H1 (cell line): ENCODE data around the gene CITED1. TPM values are rescaled to one million over a fixed set of nuclear protein-coding genes. Genes with fewer than 3 reads are reported as not detected.

Experiments
- CTCF ChIA-PET: fragments of 300-600 bp; sonication (Branson Sonifier 250); formaldehyde crosslinking; loops from one replicate; lab custom pipeline; 2021; ENCODE audit not compliant: partially characterized antibody; lab: Charles Lee
- POLR2A ChIA-PET: fragments of 300-600 bp; sonication (Branson Sonifier 250); formaldehyde crosslinking; loops from one replicate; lab custom pipeline; 2021; ENCODE audit warnings: inconsistent platforms; ENCODE audit not compliant: partially characterized antibody; lab: Charles Lee
- DNase-seq, 2 experiments: peaks; one replicate each; pipeline versions ENCODE4 v3.0.0 to v3.0.0-alpha.2; 2010 to 2022; ENCODE audit warnings: low spot score in 2 of 2, low read depth in 1 of 2, mixed read lengths in 1 of 2
- FAIRE-seq: peaks from 2 replicates; lab custom pipeline; 2011; peaks lifted over from hg19 to GRCh38; lab: Jason Lieb, UNC
- H2AFZ ChIP-seq: 2 replicates; pipeline ENCODE4 v1.8.1; 2012; ENCODE audit warnings: low read length, inconsistent platforms
- H2AK5ac ChIP-seq: 2 replicates; pipeline ENCODE4 v1.6.1; 2013; ENCODE audit warnings: low read depth, low read length
- H2BK120ac ChIP-seq: replicated peaks from 2 replicates; pipeline ENCODE3; 2013; ENCODE audit warnings: low read depth, low read length, inconsistent platforms
- H2BK12ac ChIP-seq: 2 replicates; pipeline ENCODE4 v1.6.1; 2013; ENCODE audit warnings: low read depth, low read length
- H2BK15ac ChIP-seq: 2 replicates; pipeline ENCODE4 v1.6.1; 2013; ENCODE audit warnings: low read length
- H2BK20ac ChIP-seq: 2 replicates; pipeline ENCODE4 v1.6.1; 2013; ENCODE audit warnings: low read length
- H2BK5ac ChIP-seq: 2 replicates; pipeline ENCODE4 v1.6.1; 2013; ENCODE audit warnings: low read depth, low read length
- H3K14ac ChIP-seq: 2 replicates; pipeline ENCODE4 v1.6.1; 2013; ENCODE audit warnings: inconsistent platforms; ENCODE audit not compliant: insufficient read length
- H3K18ac ChIP-seq: 2 replicates; pipeline ENCODE4 v1.6.1; 2013; ENCODE audit warnings: low read length; ENCODE audit errors: extremely low read depth
- H3K23ac ChIP-seq: 2 replicates; pipeline ENCODE4 v1.6.1; 2013; ENCODE audit warnings: inconsistent platforms; ENCODE audit not compliant: insufficient read length
- H3K23me2 ChIP-seq: 2 replicates; pipeline ENCODE4 v1.6.1; 2013; ENCODE audit warnings: low read depth, low read length
- H3K27ac ChIP-seq: 2 replicates; pipeline ENCODE4 v1.6.1; 2011; ENCODE audit warnings: low read depth, low read length, inconsistent platforms
- H3K27me3 ChIP-seq, 4 experiments: replicated peaks in 1 of 4; 1 replicate in 1 of 4; 2 replicates in 3 of 4; pipeline versions ENCODE4 v1.6.1 to v1.8.1; 2011 to 2013; ENCODE audit warnings: low read length in 3 of 4, mild to moderate bottlenecking in 3 of 4, inconsistent platforms in 2 of 4, mixed read lengths in 2 of 4, moderate library complexity in 1 of 4; ENCODE audit not compliant: control insufficient read depth in 3 of 4, insufficient read depth in 3 of 4; ENCODE audit errors: extremely low read depth in 1 of 4
- H3K36me3 ChIP-seq, 4 experiments: 2 replicates each; pipeline versions ENCODE4 v1.6.1 to v1.8.1; 2011 to 2013; ENCODE audit warnings: mild to moderate bottlenecking in 4 of 4, low read length in 3 of 4, moderate library complexity in 2 of 4, control low read depth in 1 of 4, inconsistent platforms in 1 of 4; ENCODE audit not compliant: insufficient read depth in 4 of 4, control insufficient read depth in 2 of 4
- H3K4ac ChIP-seq: replicated peaks from 2 replicates; pipeline ENCODE3; 2013; ENCODE audit warnings: low read length, low read depth, mixed read lengths, inconsistent platforms; ENCODE audit not compliant: insufficient read length
- H3K4me1 ChIP-seq, 4 experiments: replicated peaks in 1 of 4; 1 replicate in 1 of 4; 2 replicates in 3 of 4; pipeline versions ENCODE4 v1.6.1 to v1.8.1; 2011 to 2013; ENCODE audit warnings: low read length in 3 of 4, inconsistent platforms in 2 of 4, mixed read lengths in 1 of 4; ENCODE audit not compliant: insufficient read depth in 4 of 4, control insufficient read depth in 3 of 4
- H3K4me2 ChIP-seq, 2 experiments: 2 replicates each; pipeline versions ENCODE4 v1.6.1 to v1.8.1; 2011 to 2013; ENCODE audit warnings: low read depth in 2 of 2, low read length in 2 of 2, control low read depth in 1 of 2, inconsistent platforms in 1 of 2, mild to moderate bottlenecking in 1 of 2; ENCODE audit not compliant: insufficient read depth in 1 of 2
- H3K4me3 ChIP-seq, 4 experiments: fragments of 200-600, 300-600 bp in 1 of 4; sonication (generic), shearing (Covaris generic), sonication (Bioruptor Twin) in 1 of 4; 2 replicates each; pipeline versions ENCODE4 v1.5.1 to v1.8.1; 2011 to 2016; ENCODE audit warnings: low read length in 4 of 4, low read depth in 3 of 4, control low read depth in 2 of 4, inconsistent platforms in 2 of 4, mild to moderate bottlenecking in 2 of 4, mixed read lengths in 1 of 4, moderate library complexity in 1 of 4; ENCODE audit not compliant: insufficient read depth in 2 of 4; ENCODE audit errors: extremely low read depth in 1 of 4
- H3K56ac ChIP-seq: replicated peaks from 2 replicates; pipeline ENCODE3; 2013; ENCODE audit warnings: low read depth, mild to moderate bottlenecking, mixed read lengths, low read length, inconsistent platforms; ENCODE audit not compliant: insufficient read length
- H3K79me1 ChIP-seq: 2 replicates; pipeline ENCODE4 v1.6.1; 2013; ENCODE audit warnings: low read depth, low read length, control low read depth
- H3K79me2 ChIP-seq, 2 experiments: 2 replicates each; pipeline versions ENCODE4 v1.6.1 to v1.8.1; 2012 to 2013; ENCODE audit warnings: low read length in 2 of 2, mild to moderate bottlenecking in 2 of 2, inconsistent platforms in 1 of 2; ENCODE audit not compliant: insufficient read depth in 2 of 2, control insufficient read depth in 1 of 2
- H3K9ac ChIP-seq, 4 experiments: replicated peaks in 1 of 4; 1 replicate in 1 of 4; 2 replicates in 3 of 4; pipeline versions ENCODE4 v1.6.1 to v1.8.1; 2011 to 2013; ENCODE audit warnings: low read depth in 3 of 4, low read length in 3 of 4, control low read depth in 2 of 4, mild to moderate bottlenecking in 2 of 4, moderate library complexity in 2 of 4, inconsistent platforms in 1 of 4; ENCODE audit errors: extremely low read depth in 1 of 4
- H3K9me3 ChIP-seq, 2 experiments: 2 replicates each; pipeline versions ENCODE4 v1.6.1 to v1.8.1; 2012 to 2013; ENCODE audit warnings: mild to moderate bottlenecking in 2 of 2, moderate library complexity in 2 of 2, control low read depth in 1 of 2, inconsistent platforms in 1 of 2, low read depth in 1 of 2, low read length in 1 of 2, mixed read lengths in 1 of 2; ENCODE audit not compliant: insufficient read depth in 2 of 2
- H4K20me1 ChIP-seq, 2 experiments: replicated peaks in 1 of 2; 2 replicates each; pipeline versions ENCODE3 to v1.8.1; 2011 to 2013; ENCODE audit warnings: inconsistent platforms in 2 of 2, low read length in 2 of 2, mild to moderate bottlenecking in 1 of 2; ENCODE audit not compliant: insufficient read depth in 2 of 2, control insufficient read depth in 1 of 2
- H4K5ac ChIP-seq: 2 replicates; pipeline ENCODE4 v1.6.1; 2013; ENCODE audit warnings: low read length, low read depth, mixed read lengths, inconsistent platforms; ENCODE audit not compliant: insufficient read length
- H4K8ac ChIP-seq: 2 replicates; pipeline ENCODE4 v1.8.0; 2013; ENCODE audit warnings: mild to moderate bottlenecking, moderate library complexity, low read length, inconsistent platforms; ENCODE audit not compliant: insufficient read depth; ENCODE audit errors: extremely low read depth
- H4K91ac ChIP-seq: replicated peaks from 2 replicates; pipeline ENCODE3; 2013; ENCODE audit warnings: low read length, mixed read lengths, inconsistent platforms; ENCODE audit not compliant: insufficient read length
- ASH2L ChIP-seq: fragments of 200-600, 300-600 bp; sonication (generic); IDR thresholded peaks from one replicate; pipeline ENCODE4 v1.7.1; 2017; ENCODE audit warnings: low read length
- ATF3 ChIP-seq: IDR thresholded peaks from 2 replicates; pipeline ENCODE4 v1.6.1; 2011; ENCODE audit warnings: low read depth, mild to moderate bottlenecking, low read length; ENCODE audit not compliant: insufficient read depth
- BCL11A ChIP-seq, 2 experiments: IDR thresholded peaks; one replicate each; pipeline ENCODE4 v1.6.1; 2011; ENCODE audit warnings: low read depth in 2 of 2, low read length in 2 of 2, mild to moderate bottlenecking in 2 of 2
- CHD1 ChIP-seq: IDR thresholded peaks from 2 replicates; pipeline ENCODE4 v1.6.1; 2012; ENCODE audit warnings: low read depth, low read length, improper control_type of control experiment
- EZH2 ChIP-seq: fragments of 200-600 bp; sonication (generic); IDR thresholded peaks from 2 replicates; pipeline ENCODE4 v1.7.1; 2012; ENCODE audit warnings: low read depth, mild to moderate bottlenecking, moderate library complexity, low read length, inconsistent platforms; ENCODE audit not compliant: severe bottlenecking
- GTF2F1 ChIP-seq: IDR thresholded peaks from 2 replicates; pipeline ENCODE4 v1.6.1; 2012; ENCODE audit warnings: low read depth, low read length, improper control_type of control experiment, borderline replicate concordance
- JUN ChIP-seq: IDR thresholded peaks from 2 replicates; pipeline ENCODE4 v1.6.1; 2011; ENCODE audit warnings: low read depth, mild to moderate bottlenecking, improper control_type of control experiment, low read length
- NANOG ChIP-seq: IDR thresholded peaks from 2 replicates; pipeline ENCODE4 v1.6.1; 2011; ENCODE audit warnings: low read length, low read depth, mild to moderate bottlenecking, inconsistent platforms; ENCODE audit not compliant: insufficient read depth, poor library complexity, severe bottlenecking
- POLR2A ChIP-seq, 2 experiments: IDR thresholded peaks; 1 replicate in 1 of 2; 2 replicates in 1 of 2; pipeline ENCODE4 v1.6.1; 2011; ENCODE audit warnings: low read depth in 2 of 2, low read length in 2 of 2, mild to moderate bottlenecking in 2 of 2; ENCODE audit errors: control extremely low read depth in 1 of 2
- POU5F1 ChIP-seq: IDR thresholded peaks from 2 replicates; pipeline ENCODE4 v1.6.1; 2011; ENCODE audit warnings: low read depth, mild to moderate bottlenecking, low read length, moderate library complexity
- RBBP5 ChIP-seq: IDR thresholded peaks from 2 replicates; pipeline ENCODE4 v1.7.1; 2012; ENCODE audit warnings: low read depth, mild to moderate bottlenecking, inconsistent platforms, low read length, moderate library complexity, borderline replicate concordance
- RFX5 ChIP-seq: IDR thresholded peaks from 2 replicates; pipeline ENCODE4 v1.6.1; 2011; ENCODE audit warnings: low read depth, low read length, improper control_type of control experiment, borderline replicate concordance
- SP2 ChIP-seq: IDR thresholded peaks from 2 replicates; pipeline ENCODE4 v1.6.1; 2012; ENCODE audit warnings: mild to moderate bottlenecking, low read length, inconsistent platforms
- TAF1 ChIP-seq: IDR thresholded peaks from 2 replicates; pipeline ENCODE4 v1.6.1; 2011; ENCODE audit warnings: mild to moderate bottlenecking, low read depth, low read length
- WGBS, 2 experiments: shearing (Covaris generic) in 1 of 2; methylation state at CpG; one replicate each; pipeline versions ENCODE4 v1.1.6 to v1.1.7; 2013 to 2015; ENCODE audit warnings: low lambda C conversion rate in 2 of 2, mixed read lengths in 2 of 2, inconsistent platforms in 1 of 2, low coverage in 1 of 2, missing lambda C conversion rate in 1 of 2; ENCODE audit not compliant: insufficient replicate concordance in 2 of 2, insufficient coverage in 1 of 2, insufficient read length in 1 of 2; ENCODE audit errors: extremely low coverage in 1 of 2, missing lambda C conversion rate in 1 of 2; 5-methylcytosine and 5-hydroxymethylcytosine counted together
- polyA plus RNA-seq, 7 experiments: library from polyadenylated mRNA; depleted of rRNA in 3 of 7; stranded (reverse) in 5 of 7; unstranded in 2 of 7; fragments of >200 nt in 5 of 7; fragments of 200-250 nt in 2 of 7; gene quantifications; 1 replicate in 5 of 7; 2 replicates in 1 of 7; 4 replicates in 1 of 7; pipeline versions ENCODE4 v1.2.1 to v1.2.3, GENCODE V29; 2011 to 2013; ENCODE audit warnings: missing spikeins in 2 of 7, mixed read lengths in 2 of 7
- total RNA-seq: library from RNA; stranded (reverse); fragmentation: NEBNext Ultra II Directional; extraction: Animal tissue kit (Norgen Biotek cat#: 25700); gene quantifications from 2 replicates; pipeline ENCODE4 v1.2.1, GENCODE V29; 2021

CITED1 gene
- total and polyA plus RNA-seq, 2 of the 8 experiments (the other 6 are each of a cell fraction or from before 2014, with no cell fraction given): 1.2 to 2.4 TPM

GRCh38 chrX:72260448-72260847, 45.3 kb downstream of the CITED1 start:
- no peaks in the 10 kb centered on the region for H3K79me2 ChIP-seq
- no peak overlapping the region for H2BK120ac ChIP-seq
- H2BK12ac ChIP-seq: no peak overlapping the region
- no peak overlapping the region for H3K23ac ChIP-seq
- H2AK5ac ChIP-seq: no peak overlapping the region
- no peak overlapping the region for H3K4me2 ChIP-seq
- H3K36me3 ChIP-seq: no peaks in the 10 kb centered on the region
- no peak overlapping the region for H3K56ac ChIP-seq
- H3K18ac ChIP-seq: no peak overlapping the region; the same call in 1 of the 2 replicates
- H4K91ac ChIP-seq: no peak overlapping the region
- no peak overlapping the region for H2BK15ac ChIP-seq
- H3K27me3 ChIP-seq: no peaks in the 10 kb centered on the region
- no peak overlapping the region for H4K8ac ChIP-seq
- H3K14ac ChIP-seq: no peak overlapping the region
- no peak overlapping the region for H2BK5ac ChIP-seq
- CTCF ChIA-PET: interaction anchor here (1.0 to 2.0 kb wide), 3 partner anchors 15 to 17 kb away, joined by 3 to 8 read pairs (median 3); no protein-coding TSS in a partner anchor
- DNase-seq (no peak), FAIRE-seq (no peak)
- no peaks in the 10 kb centered on the region for H3K9me3 ChIP-seq
- no peak overlapping the region for H2BK20ac ChIP-seq
- H3K79me1 ChIP-seq: no peaks in the 10 kb centered on the region
- H4K20me1 ChIP-seq: no peaks in the 10 kb centered on the region
- H3K4me3 ChIP-seq: no peak overlapping the region
- TF ChIP-seq JUN (no peak), RFX5 (no peak), NANOG (no peak), POU5F1 (no peak), POLR2A (IDR thresholded peaks at IDR 0.05; ENCODE audit: control extremely low read depth in 1 of 2, low read depth in 2 of 2, low read length in 2 of 2) (no peak), SP2 (no peak), GTF2F1 (no peak), ATF3 (no peak), RBBP5 (no peak), CHD1 (no peak), TAF1 (no peak), ASH2L (no peak), BCL11A (IDR thresholded peaks at IDR 0.05; ENCODE audit: low read depth in 2 of 2, low read length in 2 of 2) (no peak), EZH2 (no peak)
- H3K4ac ChIP-seq: no peak overlapping the region
- WGBS, 2 experiments: 69% methylated on average over 3 of the region's 4 CpGs; no CpG with 5 or more reads in 1 of the 2 experiments
- no peak overlapping the region for H2AFZ ChIP-seq
- H3K9ac ChIP-seq: no peak overlapping the region
- POLR2A ChIA-PET: interaction anchor here (1.6 to 5.1 kb wide), 3 partner anchors 9 to 16 kb away, joined by 4 to 23 read pairs (median 9); partner anchors contain the start of gene RPS4X
- H3K23me2 ChIP-seq: peaks cover 3% of the 10 kb centered on the region; the same call in 1 of the 2 replicates
- no peak overlapping the region for H3K27ac ChIP-seq
- no peak overlapping the region for H4K5ac ChIP-seq
- H3K4me1 ChIP-seq: peaks cover 0 to 3% (median 0%) of the 10 kb centered on the region in 4 experiments; a peak in 1 of 7 replicates
